Endodermal cell (in vitro differentiated cells): Measurements from ENCODE around the gene RUFY4. TPM values are rescaled to one million over a fixed set of nuclear protein-coding genes. Genes with fewer than 3 reads are reported as not detected.

Experiments used
- DNase-seq: peaks from one replicate; pipeline ENCODE4 v3.0.0-alpha.2; 2017
- H3K27ac ChIP-seq: 2 replicates; pipeline ENCODE4 v1.5.1; 2013; ENCODE audit warnings: mild to moderate bottlenecking, low read depth, low read length, moderate library complexity
- H3K27me3 ChIP-seq: 2 replicates; pipeline ENCODE4 v1.6.1; 2013; ENCODE audit warnings: mild to moderate bottlenecking, low read length, moderate library complexity; ENCODE audit not compliant: insufficient read depth, control insufficient read depth, poor library complexity, severe bottlenecking
- H3K36me3 ChIP-seq: 2 replicates; pipeline ENCODE4 v1.7.0; 2013; ENCODE audit warnings: mild to moderate bottlenecking, low read length, moderate library complexity; ENCODE audit not compliant: control insufficient read depth, insufficient read depth
- H3K4me1 ChIP-seq: one replicate; pipeline ENCODE4 v1.7.0; 2013; ENCODE audit warnings: low read length; ENCODE audit not compliant: control insufficient read depth, insufficient read depth
- H3K4me3 ChIP-seq: 2 replicates; pipeline ENCODE4 v1.5.1; 2013; ENCODE audit warnings: mild to moderate bottlenecking, low read length, moderate library complexity
- H3K9ac ChIP-seq: 2 replicates; pipeline ENCODE4 v1.6.1; 2013; ENCODE audit warnings: mild to moderate bottlenecking, low read length, moderate library complexity; ENCODE audit not compliant: poor library complexity, severe bottlenecking; ENCODE audit errors: extremely low read depth
- H3K9me3 ChIP-seq: 2 replicates; pipeline ENCODE4 v1.6.1; 2013; ENCODE audit warnings: mild to moderate bottlenecking, low read length, moderate library complexity; ENCODE audit not compliant: control insufficient read depth
- H3K27ac Mint-ChIP-seq: 2 replicates; pipeline ENCODE4 v1.8.0; 2020; ENCODE audit warnings: mixed read lengths
- H3K27me3 Mint-ChIP-seq: 2 replicates; pipeline ENCODE4 v1.8.0; 2021; ENCODE audit warnings: mild to moderate bottlenecking, mixed read lengths; ENCODE audit not compliant: insufficient read depth
- H3K36me3 Mint-ChIP-seq: 2 replicates; pipeline ENCODE4 v1.8.0; 2020; ENCODE audit warnings: low read depth, mixed read lengths
- H3K4me1 Mint-ChIP-seq: 2 replicates; pipeline ENCODE4 v1.8.0; 2020; ENCODE audit warnings: mixed read lengths
- H3K4me3 Mint-ChIP-seq: 2 replicates; pipeline ENCODE4 v1.8.0; 2020; ENCODE audit warnings: mild to moderate bottlenecking, moderate library complexity, mixed read lengths
- H3K9me3 Mint-ChIP-seq: 2 replicates; pipeline ENCODE4 v1.8.0; 2020; ENCODE audit warnings: mild to moderate bottlenecking, mixed read lengths
- WGBS, 2 experiments: methylation state at CpG; one replicate each; pipeline versions ENCODE4 v1.1.5 to v1.1.7; 2013; ENCODE audit warnings: missing lambda C conversion rate in 2 of 2, mixed read lengths in 1 of 2; ENCODE audit not compliant: insufficient coverage in 1 of 2, insufficient read length in 1 of 2; 5-methylcytosine and 5-hydroxymethylcytosine counted together
- total RNA-seq, 2 donors: library from RNA; stranded (reverse); fragmentation: NEBNext Ultra II Directional in 1 of 2; extraction: Animal tissue kit (Norgen Biotek cat#: 25700) in 1 of 2; gene quantifications; 2 replicates in 1 of 2; 3 replicates in 1 of 2; pipeline ENCODE4 v1.2.1, GENCODE V29; 2021
- TF ChIP-seq, protein P1 (sequence below): fragments of 200-600 bp; sonication (generic); conservative IDR thresholded peaks from 2 replicates; pipeline ENCODE4 v1.5.0; 2021; ENCODE audit warnings: antibody characterized with exemption, mild to moderate bottlenecking

The RUFY4 gene
- total RNA-seq, 2 donors from 2014 or later: 0.35 TPM; not detected in 1

DNA sequence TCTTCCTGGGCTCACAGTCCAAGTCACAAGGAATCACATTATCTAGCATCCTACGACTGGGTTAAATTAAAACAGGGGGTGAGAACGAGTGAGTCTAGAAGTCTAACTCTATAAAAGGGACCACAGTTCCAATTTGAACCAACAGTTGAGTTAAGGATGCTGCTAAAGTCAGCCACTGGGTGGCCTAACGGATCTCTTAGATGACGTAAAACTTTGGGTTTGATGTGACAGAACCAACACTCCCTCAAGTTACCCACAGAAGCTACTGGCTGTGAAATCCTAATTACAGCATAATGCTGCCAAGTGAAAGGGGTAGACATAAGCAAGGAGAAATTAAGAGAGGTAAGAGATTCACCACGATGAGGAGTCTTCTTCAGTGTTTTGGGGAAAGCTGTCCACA lies 32.7 kb upstream of the RUFY4 start:
- peaks cover 48% of the 10 kb centered on the region for H3K27me3 ChIP-seq
- Mint-ChIP-seq H3K36me3 (no peaks in the 10 kb centered on the region), H3K27ac (no peak overlapping the region), H3K4me1 (peaks cover 5% of the 10 kb centered on the region), H3K4me3 (no peak overlapping the region), H3K9me3 (no peaks in the 10 kb centered on the region), H3K27me3 (peaks cover 70% of the 10 kb centered on the region)
- no peaks in the 10 kb centered on the region for H3K4me1 ChIP-seq
- no peaks in the 10 kb centered on the region for H3K9me3 ChIP-seq
- WGBS, 2 experiments: 72 to 76% methylated on average over 4 to 5 of the region's 5 CpGs
- H3K9ac ChIP-seq: no peak overlapping the region
- H3K27ac ChIP-seq: no peak overlapping the region
- TF ChIP-seq, protein P1, sequence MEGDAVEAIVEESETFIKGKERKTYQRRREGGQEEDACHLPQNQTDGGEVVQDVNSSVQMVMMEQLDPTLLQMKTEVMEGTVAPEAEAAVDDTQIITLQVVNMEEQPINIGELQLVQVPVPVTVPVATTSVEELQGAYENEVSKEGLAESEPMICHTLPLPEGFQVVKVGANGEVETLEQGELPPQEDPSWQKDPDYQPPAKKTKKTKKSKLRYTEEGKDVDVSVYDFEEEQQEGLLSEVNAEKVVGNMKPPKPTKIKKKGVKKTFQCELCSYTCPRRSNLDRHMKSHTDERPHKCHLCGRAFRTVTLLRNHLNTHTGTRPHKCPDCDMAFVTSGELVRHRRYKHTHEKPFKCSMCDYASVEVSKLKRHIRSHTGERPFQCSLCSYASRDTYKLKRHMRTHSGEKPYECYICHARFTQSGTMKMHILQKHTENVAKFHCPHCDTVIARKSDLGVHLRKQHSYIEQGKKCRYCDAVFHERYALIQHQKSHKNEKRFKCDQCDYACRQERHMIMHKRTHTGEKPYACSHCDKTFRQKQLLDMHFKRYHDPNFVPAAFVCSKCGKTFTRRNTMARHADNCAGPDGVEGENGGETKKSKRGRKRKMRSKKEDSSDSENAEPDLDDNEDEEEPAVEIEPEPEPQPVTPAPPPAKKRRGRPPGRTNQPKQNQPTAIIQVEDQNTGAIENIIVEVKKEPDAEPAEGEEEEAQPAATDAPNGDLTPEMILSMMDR: peak; percentile 64
- H3K4me3 ChIP-seq: no peak overlapping the region
- peak; percentile 39 for DNase-seq
- H3K36me3 ChIP-seq: no peaks in the 10 kb centered on the region

DNA sequence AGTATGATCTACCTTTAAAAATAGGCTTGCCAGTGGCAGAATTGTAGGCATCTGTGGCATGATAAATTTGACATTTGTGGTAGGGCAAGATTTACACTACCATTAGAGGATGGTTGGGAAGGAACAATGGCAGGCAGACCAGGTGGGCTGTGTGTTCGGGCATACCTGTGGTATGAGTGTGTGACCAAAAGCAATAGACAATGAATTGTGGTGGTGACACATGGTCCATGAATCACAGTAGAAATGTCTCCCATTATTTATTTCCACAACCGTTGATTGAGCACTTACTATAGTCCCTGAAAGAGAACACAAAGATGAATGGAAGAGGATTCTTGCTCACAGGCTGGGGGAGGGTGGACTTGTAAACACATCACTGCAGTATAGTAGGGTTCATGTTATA lies 29.9 kb upstream of the RUFY4 start:
- Histone ChIP-seq H3K36me3 (no peaks in the 10 kb centered on the region), H3K4me3 (no peak overlapping the region), H3K27ac (no peak overlapping the region), H3K4me1 (no peaks in the 10 kb centered on the region), H3K27me3 (peaks cover 30% of the 10 kb centered on the region), H3K9ac (no peak overlapping the region), H3K9me3 (peaks cover 8% of the 10 kb centered on the region)
- 86 to 88% methylated on average over 1 to 2 of the region's 2 CpGs for WGBS, 2 experiments
- TF ChIP-seq, protein P1: no peak
- H3K27me3 Mint-ChIP-seq: peaks cover 65% of the 10 kb centered on the region
- H3K4me3 Mint-ChIP-seq: no peak overlapping the region
- H3K4me1 Mint-ChIP-seq: peaks cover 2% of the 10 kb centered on the region
- H3K9me3 Mint-ChIP-seq: peaks cover 11% of the 10 kb centered on the region
- H3K36me3 Mint-ChIP-seq: no peaks in the 10 kb centered on the region
- DNase-seq: no peak
- H3K27ac Mint-ChIP-seq: no peak overlapping the region

DNA sequence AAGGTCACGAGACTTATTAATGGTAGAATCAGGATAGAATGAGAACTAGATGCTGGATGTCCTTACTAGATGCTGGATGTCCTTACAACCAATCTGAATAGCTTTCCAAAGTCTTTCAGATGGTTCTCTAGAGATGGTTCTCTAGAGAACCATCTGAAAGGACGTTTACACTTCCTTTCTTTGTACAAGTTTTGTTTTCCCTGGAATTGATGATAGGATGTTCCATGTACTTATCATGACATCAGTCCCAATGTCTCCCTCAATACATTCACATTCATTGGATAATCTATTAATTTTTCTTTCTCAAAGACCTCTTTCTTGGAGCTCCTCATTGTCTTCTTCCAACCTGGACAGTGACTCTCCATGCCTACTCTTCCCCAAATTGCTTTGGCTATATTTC lies 28.2 kb upstream of the RUFY4 start:
- Mint-ChIP-seq H3K27me3 (peaks cover 54% of the 10 kb centered on the region), H3K4me1 (no peaks in the 10 kb centered on the region), H3K4me3 (no peak overlapping the region), H3K27ac (no peak overlapping the region), H3K36me3 (no peaks in the 10 kb centered on the region), H3K9me3 (peaks cover 20% of the 10 kb centered on the region)
- peaks cover 24% of the 10 kb centered on the region for H3K27me3 ChIP-seq
- peaks cover 13% of the 10 kb centered on the region for H3K9me3 ChIP-seq
- WGBS, 2 experiments: 84 to 100% methylated on average over 1 to 2 of the region's 2 CpGs
- H3K36me3 ChIP-seq: no peaks in the 10 kb centered on the region
- H3K9ac ChIP-seq: no peak overlapping the region
- no peak overlapping the region for H3K4me3 ChIP-seq
- TF ChIP-seq, protein P1: no peak
- no peak overlapping the region for H3K27ac ChIP-seq
- no peak for DNase-seq
- H3K4me1 ChIP-seq: no peaks in the 10 kb centered on the region
